Tibial artery (tissue), 4 donors: ENCODE data around the gene DNTTIP2.
A peak's percentile ranks its signal among the peaks of the same experiment; 100 is the strongest.

Source experiments
- DNase-seq, 2 donors: peaks; one replicate each; pipeline ENCODE4 v3.0.0-alpha.2; 2019
- H3K27ac ChIP-seq, 2 donors: fragments of 200-600 bp; sonication (generic) in 1 of 2; 1 replicate in 1 of 2; 2 replicates in 1 of 2; pipeline ENCODE4 v1.5.1; 2018 to 2019; ENCODE audit warnings: mild to moderate bottlenecking in 1 of 2
- H3K27me3 ChIP-seq, 2 donors: fragments of 200-600 bp; sonication (generic) in 1 of 2; one replicate each; pipeline versions ENCODE4 v1.5.1 to v1.6.0; 2016 to 2019
- H3K36me3 ChIP-seq, 3 donors: fragments of 200-600 bp; sonication (generic) in 2 of 3; one replicate each; pipeline ENCODE4 v1.5.1; 2016 to 2019; ENCODE audit warnings: mild to moderate bottlenecking in 2 of 3
- H3K4me1 ChIP-seq, 4 donors: fragments of 200-600 bp; sonication (generic) in 2 of 4; 1 replicate in 3 of 4; 2 replicates in 1 of 4; pipeline ENCODE4 v1.5.1; 2016 to 2019
- H3K4me3 ChIP-seq, 2 donors: fragments of 200-600 bp; sonication (generic) in 1 of 2; 1 replicate in 1 of 2; 2 replicates in 1 of 2; pipeline ENCODE4 v1.5.1; 2018 to 2019; ENCODE audit warnings: mild to moderate bottlenecking in 2 of 2
- H3K9me3 ChIP-seq, 3 donors: fragments of 200-600 bp; sonication (generic) in 1 of 3; one replicate each; pipeline ENCODE4 v1.5.1; 2016 to 2019
- CTCF ChIP-seq, 2 experiments: fragments of 200-600 bp in 1 of 2; fragments of 450-650 bp in 1 of 2; IDR thresholded peaks; one replicate each; pipeline ENCODE4 v1.5.1; 2017 to 2019; ENCODE audit warnings: antibody characterized with exemption in 2 of 2, mild to moderate bottlenecking in 1 of 2, moderate library complexity in 1 of 2
- intact Hi-C: fragments of 100-400 bp; cut with DNase I; formaldehyde crosslinking; loops from one replicate; pipeline ENCODE4 v1.15.0; 2023; ENCODE audit warnings: low total_unique reads

DNTTIP2 gene

GRCh38 chr1:93899543-93900207 lies 20.7 kb upstream of the DNTTIP2 start:
- Histone ChIP-seq H3K27ac (no peak overlapping the region), H3K4me3 (no peak overlapping the region), H3K4me1 (no peaks in the 10 kb centered on the region), H3K9me3 (no peaks in the 10 kb centered on the region), H3K27me3 (no peaks in the 10 kb centered on the region), H3K36me3 (peaks cover 0 to 33% (median 18%) of the 10 kb centered on the region in 3 donors)
- intact Hi-C loops = no loop called here
- TF ChIP-seq CTCF (IDR thresholded peaks at IDR 0.05) = no peak
- no peak for DNase-seq

GRCh38 chr1:93888900-93889299 lies 9.9 kb upstream of the DNTTIP2 start:
- no peak for TF ChIP-seq CTCF (IDR thresholded peaks at IDR 0.05)
- H3K9me3 ChIP-seq = no peaks in the 10 kb centered on the region
- no peaks in the 10 kb centered on the region for H3K4me1 ChIP-seq
- no peak overlapping the region for H3K4me3 ChIP-seq
- no peaks in the 10 kb centered on the region for H3K27me3 ChIP-seq
- peaks cover 18 to 20% (median 20%) of the 10 kb centered on the region in 3 donors for H3K36me3 ChIP-seq
- no peak for DNase-seq
- intact Hi-C loops = no loop called here
- H3K27ac ChIP-seq = no peak overlapping the region

GRCh38 chr1:93882269-93882668 lies 3.3 kb upstream of the DNTTIP2 start:
- peaks cover 0 to 4% (median 2%) of the 10 kb centered on the region in 3 donors for H3K36me3 ChIP-seq
- no peak overlapping the region for H3K4me3 ChIP-seq
- H3K9me3 ChIP-seq = no peaks in the 10 kb centered on the region
- H3K27ac ChIP-seq = no peak overlapping the region
- DNase-seq = no peak
- TF ChIP-seq CTCF (IDR thresholded peaks at IDR 0.05) = no peak
- H3K27me3 ChIP-seq = no peaks in the 10 kb centered on the region
- H3K4me1 ChIP-seq = peaks cover 0 to 24% (median 15%) of the 10 kb centered on the region in 4 donors
- intact Hi-C loops = no loop called here

- Histone ChIP-seq H3K27ac (no peak overlapping the region), H3K36me3 (peaks cover 7 to 18% (median 10%) of the 10 kb centered on the region in 3 donors), H3K27me3 (no peaks in the 10 kb centered on the region), H3K4me1 (peaks cover 0 to 37% (median 25%) of the 10 kb centered on the region in 4 donors), H3K9me3 (no peaks in the 10 kb centered on the region), H3K4me3 (no peak overlapping the region)
- intact Hi-C loops = no loop called here
- no peak for DNase-seq
- no peak for TF ChIP-seq CTCF (IDR thresholded peaks at IDR 0.05)
Observed at GRCh38 chr1:93880731-93881130, 1.7 kb upstream of the DNTTIP2 start.

- Histone ChIP-seq H3K4me1 (peaks cover 0 to 37% (median 25%) of the 10 kb centered on the region in 4 donors), H3K27me3 (no peaks in the 10 kb centered on the region), H3K27ac (peak overlapping the region; percentile 94 to 96), H3K9me3 (no peaks in the 10 kb centered on the region), H3K4me3 (peak overlapping the region; percentile 88 to 94), H3K36me3 (peaks cover 12 to 39% (median 31%) of the 10 kb centered on the region in 3 donors)
- intact Hi-C loops = no loop called here
- no peak for TF ChIP-seq CTCF (IDR thresholded peaks at IDR 0.05)
- DNase-seq = no peak
Observed at GRCh38 chr1:93878501-93878888, 511 bp downstream of the DNTTIP2 start.
